CD4-positive, alpha-beta T cell treated with Interleukin-15 for 4 hours (primary cell): ENCODE measurements around the gene ROBO2.

Experiments
- DNase-seq: peaks from one replicate; pipeline ENCODE4 v3.0.0-alpha.2; 2020; ENCODE audit warnings: low spot score

The ROBO2 gene

GRCh38 chr3:77690284-77690845 is 650.5 kb downstream of the ROBO2 start:
- no peak for DNase-seq

GRCh38 chr3:77693147-77693546 is 653.2 kb downstream of the ROBO2 start:
- DNase-seq = no peak

DNA sequence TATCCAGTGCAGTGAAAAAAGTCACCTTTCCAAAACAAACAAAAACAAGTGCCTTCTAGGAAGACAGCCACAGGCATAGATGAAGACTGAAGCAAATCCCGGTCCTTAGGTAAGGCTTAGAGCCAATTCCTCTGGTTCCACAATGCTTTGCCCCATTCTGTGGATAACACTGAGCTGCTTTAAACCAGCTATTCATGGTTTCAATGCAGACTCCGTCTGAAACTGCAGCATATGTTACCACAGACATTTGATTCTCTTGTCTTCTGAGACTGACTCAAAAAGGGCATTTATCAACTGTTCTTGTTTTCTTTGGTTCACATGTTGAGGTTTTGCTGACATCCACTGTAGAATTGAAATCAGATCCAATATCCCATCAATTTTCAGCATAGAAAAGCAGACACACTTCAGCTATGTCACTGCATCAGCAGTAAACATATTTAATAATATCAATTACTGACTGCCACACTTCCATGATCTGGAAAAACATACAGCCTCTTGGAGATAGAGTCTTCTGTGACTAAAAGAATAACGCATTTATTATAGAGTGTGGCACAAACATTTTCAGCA is 659.3 kb downstream of the ROBO2 start:
- no peak for DNase-seq
